Vagina (tissue), 2 donors: ENCODE data around the gene EIF4G1.
A peak's percentile ranks its signal among the peaks of the same experiment; 100 is the strongest.

Source experiments
- CTCF ChIP-seq, 3 experiments: fragments of 450-650 bp in 2 of 3; fragments of 200-600 bp in 1 of 3; sonication (generic) in 1 of 3; IDR thresholded peaks; one replicate each; pipeline ENCODE4 v1.5.1; 2017 to 2019; ENCODE audit warnings: antibody characterized with exemption in 3 of 3, mild to moderate bottlenecking in 2 of 3, moderate library complexity in 2 of 3
- POLR2A ChIP-seq, 2 donors: fragments of 450-650 bp; IDR thresholded peaks; one replicate each; pipeline ENCODE4 v1.6.1; 2017; ENCODE audit warnings: antibody characterized with exemption in 2 of 2, mild to moderate bottlenecking in 2 of 2, moderate library complexity in 2 of 2
- POLR2AphosphoS5 ChIP-seq, 2 donors: sonication (generic); formaldehyde crosslinking; IDR thresholded peaks; one replicate each; pipeline ENCODE4 v1.9.0; 2017; ENCODE audit warnings: antibody characterized with exemption in 2 of 2, mild to moderate bottlenecking in 2 of 2, low read depth in 1 of 2; ENCODE audit not compliant: insufficient read depth in 1 of 2

- TF ChIP-seq CTCF (IDR thresholded peaks at IDR 0.05) (peak; percentile 23 to 57 (median 54)), POLR2A (IDR thresholded peaks at IDR 0.05) (no peak), POLR2AphosphoS5 (IDR thresholded peaks at IDR 0.05; ENCODE audit: insufficient read depth in 1 of 2, low read depth in 1 of 2) (no peak)
Observed at GRCh38 chr3:184354121-184354728, 39.8 kb downstream of the EIF4G1 start.
